ENCODE data around the gene CDKN2A.

CDKN2A gene

DNA sequence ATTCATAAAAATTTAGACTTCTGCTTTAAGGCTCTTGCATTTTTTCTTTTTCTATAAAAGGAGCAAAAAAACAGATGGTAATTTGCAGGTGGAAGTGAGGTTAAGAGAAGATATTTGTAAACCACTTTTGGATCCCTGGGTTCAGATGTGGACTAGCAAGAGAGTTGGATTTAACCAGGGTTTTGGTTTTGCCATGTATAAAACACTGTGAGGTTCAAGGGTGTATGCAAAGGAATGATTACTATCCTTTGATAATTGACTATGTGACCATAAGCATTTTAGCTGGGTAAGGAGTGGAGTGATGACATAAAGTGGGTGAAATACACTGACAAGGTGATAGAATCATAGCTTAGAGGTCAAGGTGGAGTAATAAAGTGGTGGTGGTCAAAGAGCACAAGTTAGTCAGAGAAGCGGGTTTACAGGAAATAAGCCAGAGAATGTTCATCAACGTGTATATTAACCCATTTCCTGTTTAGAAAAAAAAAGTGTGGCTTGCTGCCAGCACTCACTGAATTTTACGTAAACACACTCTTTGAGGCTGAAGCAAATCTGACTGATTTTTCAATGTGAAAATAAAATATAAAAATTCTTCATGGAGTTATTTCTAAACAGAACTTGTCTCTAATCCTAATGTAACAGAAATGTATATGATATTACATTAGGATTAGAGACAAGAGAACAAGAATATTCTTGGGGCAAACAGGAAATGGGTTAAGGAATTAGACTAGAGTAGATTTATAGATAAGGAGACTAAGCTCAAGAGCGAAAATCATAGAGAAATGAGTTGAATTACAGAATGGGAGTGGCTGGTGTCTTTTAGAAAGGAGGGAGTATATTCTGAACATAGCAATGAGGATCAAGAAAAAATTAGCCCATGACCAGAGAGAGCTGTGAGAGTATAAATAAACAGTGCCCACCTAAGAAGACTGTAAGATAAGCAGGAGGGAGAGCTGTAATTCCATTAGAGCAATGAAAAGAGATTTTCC is 74.5 kb downstream of the CDKN2A start:
- H3K9me3 ChIP-seq (ENCODE audit: insufficient read depth, low read length, severe bottlenecking): no peaks in the 10 kb centered on the region
- H3K79me2 ChIP-seq (ENCODE audit: insufficient read depth, low read length): no peaks in the 10 kb centered on the region
- H3K4me3 ChIP-seq (ENCODE audit: low read depth in 1 of 2, low read length in 2 of 2): peak overlapping the region in 1 of 2 experiments; percentile 52; a peak in 3 of 4 replicates
- H4K20me1 ChIP-seq (ENCODE audit: insufficient read depth, low read length): no peaks in the 10 kb centered on the region
- peak overlapping the region; percentile 53 for H3K9ac ChIP-seq (ENCODE audit: low read depth, low read length)
- no peaks in the 10 kb centered on the region for H3K36me3 ChIP-seq (ENCODE audit: insufficient read depth, low read length)
- TF ChIP-seq EZH2 (IDR thresholded peaks at IDR 0.05; ENCODE audit: borderline replicate concordance, low read depth, low read length, severe bottlenecking): no peak
- TF ChIP-seq, protein P1, sequence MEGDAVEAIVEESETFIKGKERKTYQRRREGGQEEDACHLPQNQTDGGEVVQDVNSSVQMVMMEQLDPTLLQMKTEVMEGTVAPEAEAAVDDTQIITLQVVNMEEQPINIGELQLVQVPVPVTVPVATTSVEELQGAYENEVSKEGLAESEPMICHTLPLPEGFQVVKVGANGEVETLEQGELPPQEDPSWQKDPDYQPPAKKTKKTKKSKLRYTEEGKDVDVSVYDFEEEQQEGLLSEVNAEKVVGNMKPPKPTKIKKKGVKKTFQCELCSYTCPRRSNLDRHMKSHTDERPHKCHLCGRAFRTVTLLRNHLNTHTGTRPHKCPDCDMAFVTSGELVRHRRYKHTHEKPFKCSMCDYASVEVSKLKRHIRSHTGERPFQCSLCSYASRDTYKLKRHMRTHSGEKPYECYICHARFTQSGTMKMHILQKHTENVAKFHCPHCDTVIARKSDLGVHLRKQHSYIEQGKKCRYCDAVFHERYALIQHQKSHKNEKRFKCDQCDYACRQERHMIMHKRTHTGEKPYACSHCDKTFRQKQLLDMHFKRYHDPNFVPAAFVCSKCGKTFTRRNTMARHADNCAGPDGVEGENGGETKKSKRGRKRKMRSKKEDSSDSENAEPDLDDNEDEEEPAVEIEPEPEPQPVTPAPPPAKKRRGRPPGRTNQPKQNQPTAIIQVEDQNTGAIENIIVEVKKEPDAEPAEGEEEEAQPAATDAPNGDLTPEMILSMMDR (IDR thresholded peaks at IDR 0.05; ENCODE audit: borderline replicate concordance, extremely low read depth, low read length, poor library complexity, severe bottlenecking): no peak
- peak overlapping the region; percentile 69 for H3K4me2 ChIP-seq (ENCODE audit: insufficient read depth, low read length)
- no peaks in the 10 kb centered on the region for H3K27me3 ChIP-seq (ENCODE audit: insufficient read depth, low read length, poor library complexity)
- DNase-seq (peak; percentile 66), ATAC-seq (ENCODE audit: insufficient read depth, low read depth) (peak; percentile 78)
- peak overlapping the region; percentile 100 for H3K27ac ChIP-seq (ENCODE audit: low read length)
- peaks cover 66% of the 10 kb centered on the region for H3K4me1 ChIP-seq (ENCODE audit: insufficient read depth, low read length)
- H2AFZ ChIP-seq (ENCODE audit: low read depth, low read length): peak overlapping the region; percentile 74

All from DND-41 (cell line).